Suprapubic skin (tissue), 3 donors: Measurements from ENCODE around the gene UCMA.

Source experiments
- CTCF ChIP-seq, 2 donors: fragments of 200-600 bp in 1 of 2; fragments of 450-650 bp in 1 of 2; sonication (generic) in 1 of 2; IDR thresholded peaks; one replicate each; pipeline ENCODE4 v1.5.1; 2016 to 2019; ENCODE audit warnings: antibody characterized with exemption in 2 of 2, mild to moderate bottlenecking in 1 of 2, moderate library complexity in 1 of 2
- POLR2A ChIP-seq, 2 donors: fragments of 450-650 bp; IDR thresholded peaks; one replicate each; pipeline ENCODE4 v1.6.1; 2017; ENCODE audit warnings: antibody characterized with exemption in 2 of 2, mild to moderate bottlenecking in 2 of 2, moderate library complexity in 2 of 2

GRCh38 chr10:13195016-13195415 lies 39.2 kb downstream of the UCMA start:
- TF ChIP-seq POLR2A (IDR thresholded peaks at IDR 0.05) (no peak), CTCF (IDR thresholded peaks at IDR 0.05) (no peak)
